ENCODE results near the gene SH2D4B.

Gene SH2D4B

GRCh38 chr10:80684259-80684658 lies 146.6 kb downstream of the SH2D4B start:
- FAIRE-seq = no peak
- DNase-seq (ENCODE audit: low spot score) = peak; percentile 28

GRCh38 chr10:80685355-80685754 lies 147.7 kb downstream of the SH2D4B start:
- FAIRE-seq (no peak), DNase-seq (ENCODE audit: low spot score) (no peak)

GRCh38 chr10:80686734-80687475 lies 149.2 kb downstream of the SH2D4B start:
- DNase-seq (ENCODE audit: low spot score) (no peak), FAIRE-seq (no peak)

GRCh38 chr10:80687476-80687789 lies 149.7 kb downstream of the SH2D4B start:
- DNase-seq (ENCODE audit: low spot score) (no peak), FAIRE-seq (no peak)

GRCh38 chr10:80690434-80690833 lies 152.7 kb downstream of the SH2D4B start:
- FAIRE-seq = no peak
- no peak for DNase-seq (ENCODE audit: low spot score)

- FAIRE-seq (no peak), DNase-seq (ENCODE audit: low spot score) (no peak)
Observed at GRCh38 chr10:80691441-80691840, 153.7 kb downstream of the SH2D4B start.

GRCh38 chr10:80693565-80693964 lies 155.9 kb downstream of the SH2D4B start:
- no peak for FAIRE-seq
- no peak for DNase-seq (ENCODE audit: low spot score)

- no peak for FAIRE-seq
- no peak for DNase-seq (ENCODE audit: low spot score)
Observed at GRCh38 chr10:80694930-80695329, 157.2 kb downstream of the SH2D4B start.
